ENCODE measurements around the gene ST8SIA4. TPM values are rescaled to one million over a fixed set of nuclear protein-coding genes. Genes with fewer than 3 reads are reported as not detected.

ST8SIA4 gene
- total RNA-seq, 1 experiment from 2014 or later, result 20.4 TPM

DNA sequence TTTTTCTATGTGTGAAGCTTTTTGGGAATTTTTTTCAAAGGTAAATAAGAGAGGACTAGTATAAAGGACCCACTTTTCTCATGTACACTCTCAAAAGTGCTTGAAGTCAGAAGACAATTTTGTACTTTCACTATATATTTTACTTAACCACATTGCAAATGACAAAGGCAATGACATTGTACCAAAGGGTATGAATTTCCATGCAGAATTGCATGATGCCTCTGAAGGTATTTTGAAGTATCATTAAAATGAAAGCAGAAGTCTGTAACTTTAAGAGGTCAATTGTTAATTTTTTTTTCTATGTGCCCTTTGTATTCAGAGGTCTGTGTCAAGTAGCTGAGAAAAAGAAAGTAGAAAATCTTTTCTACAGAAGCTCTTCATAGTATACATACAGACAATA, 84.7 kb downstream of the ST8SIA4 start:
- Histone ChIP-seq H3K27ac (ENCODE audit: low read length) (peak overlapping the region; percentile 89), H2AFZ (ENCODE audit: low read length) (no peak overlapping the region; the same call in 1 of the 2 replicates), H3K4me2 (ENCODE audit: low read depth, low read length, poor library complexity, severe bottlenecking) (peak overlapping the region; percentile 12), H4K20me1 (ENCODE audit: insufficient read depth, low read depth, low read length) (no peaks in the 10 kb centered on the region), H3K4me3 (ENCODE audit: low read length) (no peak overlapping the region), H3K27me3 (ENCODE audit: low read length) (no peaks in the 10 kb centered on the region), H3K9me2 (replicated peaks; ENCODE audit: insufficient read depth, low read length) (no peaks in the 10 kb centered on the region), H3K9me3 (ENCODE audit: low read length) (no peaks in the 10 kb centered on the region), H3K36me3 (ENCODE audit: insufficient read depth, low read length) (no peaks in the 10 kb centered on the region), H3K9ac (ENCODE audit: low read length) (peak overlapping the region; percentile 3; the same call in 1 of the 2 replicates), H3K79me2 (ENCODE audit: low read length) (no peaks in the 10 kb centered on the region), H3K4me1 (ENCODE audit: low read length) (peaks cover 69% of the 10 kb centered on the region)
- DNase-seq, result no peak

- H3K36me3 ChIP-seq (ENCODE audit: insufficient read depth, low read length), result no peaks in the 10 kb centered on the region
- no peak overlapping the region for H3K4me2 ChIP-seq (ENCODE audit: low read depth, low read length, poor library complexity, severe bottlenecking)
- H3K4me3 ChIP-seq (ENCODE audit: low read length), result no peak overlapping the region
- no peaks in the 10 kb centered on the region for H3K9me2 ChIP-seq (replicated peaks; ENCODE audit: insufficient read depth, low read length)
- H3K9me3 ChIP-seq (ENCODE audit: low read length), result no peaks in the 10 kb centered on the region
- H4K20me1 ChIP-seq (ENCODE audit: insufficient read depth, low read depth, low read length), result no peaks in the 10 kb centered on the region
- no peaks in the 10 kb centered on the region for H3K79me2 ChIP-seq (ENCODE audit: low read length)
- H3K9ac ChIP-seq (ENCODE audit: low read length), result no peak overlapping the region
- no peak overlapping the region for H2AFZ ChIP-seq (ENCODE audit: low read length)
- no peaks in the 10 kb centered on the region for H3K27me3 ChIP-seq (ENCODE audit: low read length)
- no peak overlapping the region for H3K27ac ChIP-seq (ENCODE audit: low read length)
- H3K4me1 ChIP-seq (ENCODE audit: low read length), result peaks cover 15% of the 10 kb centered on the region
- DNase-seq, result no peak
Observed at GRCh38 chr5:100803397-100803796, 99.7 kb downstream of the ST8SIA4 start.

DNA sequence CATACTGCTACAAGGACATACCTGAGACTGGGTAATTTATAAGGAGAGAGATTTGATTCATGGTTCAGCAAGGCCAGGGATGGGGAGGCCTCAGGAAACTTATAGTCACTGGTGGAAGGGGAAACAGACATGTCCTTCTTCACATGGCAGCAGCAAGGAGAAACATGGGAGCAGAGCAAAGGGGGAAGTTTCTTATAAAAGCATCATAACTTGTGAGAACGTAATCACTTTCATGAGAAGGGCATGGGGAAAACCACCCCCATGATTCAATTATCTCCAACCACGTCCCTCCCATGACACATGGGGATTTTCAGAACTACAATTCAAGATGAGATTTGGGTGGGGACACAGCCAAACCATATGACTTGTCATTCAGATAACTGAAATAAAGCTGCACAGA, 100.9 kb downstream of the ST8SIA4 start:
- Histone ChIP-seq H4K20me1 (ENCODE audit: insufficient read depth, low read depth, low read length) (no peaks in the 10 kb centered on the region), H3K79me2 (ENCODE audit: low read length) (no peaks in the 10 kb centered on the region), H3K9me2 (replicated peaks; ENCODE audit: insufficient read depth, low read length) (no peaks in the 10 kb centered on the region), H3K9me3 (ENCODE audit: low read length) (no peaks in the 10 kb centered on the region), H3K4me2 (ENCODE audit: low read depth, low read length, poor library complexity, severe bottlenecking) (no peak overlapping the region), H3K27ac (ENCODE audit: low read length) (no peak overlapping the region), H2AFZ (ENCODE audit: low read length) (no peak overlapping the region), H3K4me1 (ENCODE audit: low read length) (peaks cover 15% of the 10 kb centered on the region), H3K27me3 (ENCODE audit: low read length) (no peaks in the 10 kb centered on the region), H3K9ac (ENCODE audit: low read length) (no peak overlapping the region), H3K4me3 (ENCODE audit: low read length) (no peak overlapping the region), H3K36me3 (ENCODE audit: insufficient read depth, low read length) (no peaks in the 10 kb centered on the region)
- no peak for DNase-seq

DNA sequence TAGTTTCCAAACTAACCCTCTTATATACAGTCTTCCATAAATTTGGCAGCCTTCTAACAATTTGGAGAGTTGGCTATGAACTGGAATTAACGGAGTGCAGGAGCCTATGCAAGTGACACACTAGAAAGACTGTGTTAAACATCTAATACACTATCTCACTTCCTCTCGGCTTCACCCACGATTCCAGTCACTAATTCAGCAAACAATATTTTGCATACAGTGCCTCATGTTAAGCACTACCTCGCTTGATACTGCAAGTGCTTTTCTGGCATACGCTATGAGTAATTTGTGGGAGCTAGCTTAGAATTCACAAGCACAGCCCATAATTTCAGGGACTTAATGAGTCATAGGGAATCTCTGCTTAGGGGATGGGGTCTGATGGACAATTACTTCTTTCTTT, 102.5 kb downstream of the ST8SIA4 start:
- no peaks in the 10 kb centered on the region for H3K36me3 ChIP-seq (ENCODE audit: insufficient read depth, low read length)
- H3K27me3 ChIP-seq (ENCODE audit: low read length), result no peaks in the 10 kb centered on the region
- no peak overlapping the region for H3K4me2 ChIP-seq (ENCODE audit: low read depth, low read length, poor library complexity, severe bottlenecking)
- H3K9me3 ChIP-seq (ENCODE audit: low read length), result no peaks in the 10 kb centered on the region
- no peak overlapping the region for H2AFZ ChIP-seq (ENCODE audit: low read length)
- no peaks in the 10 kb centered on the region for H3K79me2 ChIP-seq (ENCODE audit: low read length)
- H3K9me2 ChIP-seq (replicated peaks; ENCODE audit: insufficient read depth, low read length), result no peaks in the 10 kb centered on the region
- H3K9ac ChIP-seq (ENCODE audit: low read length), result no peak overlapping the region
- H3K4me3 ChIP-seq (ENCODE audit: low read length), result no peak overlapping the region
- no peak overlapping the region for H3K27ac ChIP-seq (ENCODE audit: low read length)
- peaks cover 15% of the 10 kb centered on the region for H3K4me1 ChIP-seq (ENCODE audit: low read length)
- DNase-seq, result no peak
- H4K20me1 ChIP-seq (ENCODE audit: insufficient read depth, low read depth, low read length), result no peaks in the 10 kb centered on the region

DNA sequence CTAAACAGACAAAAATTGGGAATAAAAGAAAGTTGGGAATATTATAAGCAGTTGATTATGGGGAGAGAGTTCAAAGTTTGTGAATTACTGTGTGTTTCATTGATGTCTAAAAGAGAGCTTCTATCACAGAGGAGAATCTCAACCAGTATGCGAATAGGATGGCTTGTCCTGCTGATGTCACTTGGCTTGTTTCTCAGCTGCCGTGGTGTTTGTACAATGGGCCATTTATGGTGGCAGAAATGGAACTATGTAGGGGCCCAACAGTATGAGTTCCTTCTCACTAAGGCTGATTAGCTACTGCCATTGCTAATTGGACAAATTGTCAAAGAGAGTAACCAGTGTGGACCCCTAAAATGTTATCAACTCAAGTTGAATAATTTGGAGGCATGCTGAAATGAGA, 103.9 kb downstream of the ST8SIA4 start:
- Histone ChIP-seq H3K27ac (ENCODE audit: low read length) (no peak overlapping the region), H3K36me3 (ENCODE audit: insufficient read depth, low read length) (no peaks in the 10 kb centered on the region), H3K79me2 (ENCODE audit: low read length) (no peaks in the 10 kb centered on the region), H3K9me3 (ENCODE audit: low read length) (no peaks in the 10 kb centered on the region), H3K9ac (ENCODE audit: low read length) (no peak overlapping the region), H2AFZ (ENCODE audit: low read length) (no peak overlapping the region), H3K4me3 (ENCODE audit: low read length) (no peak overlapping the region), H4K20me1 (ENCODE audit: insufficient read depth, low read depth, low read length) (no peaks in the 10 kb centered on the region), H3K4me1 (ENCODE audit: low read length) (peaks cover 15% of the 10 kb centered on the region), H3K27me3 (ENCODE audit: low read length) (no peaks in the 10 kb centered on the region), H3K9me2 (replicated peaks; ENCODE audit: insufficient read depth, low read length) (no peaks in the 10 kb centered on the region), H3K4me2 (ENCODE audit: low read depth, low read length, poor library complexity, severe bottlenecking) (no peak overlapping the region)
- DNase-seq, result no peak

- DNase-seq, result no peak
- Histone ChIP-seq H3K9ac (ENCODE audit: low read length) (no peak overlapping the region), H3K4me1 (ENCODE audit: low read length) (peaks cover 7% of the 10 kb centered on the region), H3K27me3 (ENCODE audit: low read length) (no peaks in the 10 kb centered on the region), H4K20me1 (ENCODE audit: insufficient read depth, low read depth, low read length) (no peaks in the 10 kb centered on the region), H3K79me2 (ENCODE audit: low read length) (no peaks in the 10 kb centered on the region), H3K27ac (ENCODE audit: low read length) (no peak overlapping the region), H3K9me2 (replicated peaks; ENCODE audit: insufficient read depth, low read length) (no peaks in the 10 kb centered on the region), H2AFZ (ENCODE audit: low read length) (no peak overlapping the region), H3K4me3 (ENCODE audit: low read length) (no peak overlapping the region), H3K9me3 (ENCODE audit: low read length) (no peaks in the 10 kb centered on the region), H3K36me3 (ENCODE audit: insufficient read depth, low read length) (no peaks in the 10 kb centered on the region), H3K4me2 (ENCODE audit: low read depth, low read length, poor library complexity, severe bottlenecking) (no peak overlapping the region)
Observed at GRCh38 chr5:100797861-100798260, 105.2 kb downstream of the ST8SIA4 start.

- H2AFZ ChIP-seq (ENCODE audit: low read length), result no peak overlapping the region
- no peaks in the 10 kb centered on the region for H3K9me2 ChIP-seq (replicated peaks; ENCODE audit: insufficient read depth, low read length)
- H3K4me2 ChIP-seq (ENCODE audit: low read depth, low read length, poor library complexity, severe bottlenecking), result no peak overlapping the region
- no peaks in the 10 kb centered on the region for H3K36me3 ChIP-seq (ENCODE audit: insufficient read depth, low read length)
- no peaks in the 10 kb centered on the region for H3K27me3 ChIP-seq (ENCODE audit: low read length)
- no peaks in the 10 kb centered on the region for H3K9me3 ChIP-seq (ENCODE audit: low read length)
- no peaks in the 10 kb centered on the region for H3K79me2 ChIP-seq (ENCODE audit: low read length)
- peaks cover 7% of the 10 kb centered on the region for H3K4me1 ChIP-seq (ENCODE audit: low read length)
- H3K4me3 ChIP-seq (ENCODE audit: low read length), result no peak overlapping the region
- H4K20me1 ChIP-seq (ENCODE audit: insufficient read depth, low read depth, low read length), result no peaks in the 10 kb centered on the region
- no peak for DNase-seq
- no peak overlapping the region for H3K9ac ChIP-seq (ENCODE audit: low read length)
- H3K27ac ChIP-seq (ENCODE audit: low read length), result no peak overlapping the region
Observed at GRCh38 chr5:100796851-100797250, 106.2 kb downstream of the ST8SIA4 start.

GRCh38 chr5:100794844-100795243, 108.2 kb downstream of the ST8SIA4 start:
- Histone ChIP-seq H3K79me2 (ENCODE audit: low read length) (no peaks in the 10 kb centered on the region), H3K4me2 (ENCODE audit: low read depth, low read length, poor library complexity, severe bottlenecking) (no peak overlapping the region), H2AFZ (ENCODE audit: low read length) (no peak overlapping the region), H3K36me3 (ENCODE audit: insufficient read depth, low read length) (no peaks in the 10 kb centered on the region), H3K27me3 (ENCODE audit: low read length) (no peaks in the 10 kb centered on the region), H3K4me1 (ENCODE audit: low read length) (peaks cover 6% of the 10 kb centered on the region), H4K20me1 (ENCODE audit: insufficient read depth, low read depth, low read length) (no peaks in the 10 kb centered on the region), H3K9me3 (ENCODE audit: low read length) (no peaks in the 10 kb centered on the region), H3K4me3 (ENCODE audit: low read length) (no peak overlapping the region), H3K27ac (ENCODE audit: low read length) (no peak overlapping the region), H3K9me2 (replicated peaks; ENCODE audit: insufficient read depth, low read length) (no peaks in the 10 kb centered on the region), H3K9ac (ENCODE audit: low read length) (no peak overlapping the region)
- DNase-seq, result no peak

GRCh38 chr5:100794218-100794617, 108.9 kb downstream of the ST8SIA4 start:
- H3K4me2 ChIP-seq (ENCODE audit: low read depth, low read length, poor library complexity, severe bottlenecking), result no peak overlapping the region
- no peak overlapping the region for H3K4me3 ChIP-seq (ENCODE audit: low read length)
- no peak overlapping the region for H3K27ac ChIP-seq (ENCODE audit: low read length)
- peaks cover 11% of the 10 kb centered on the region for H3K4me1 ChIP-seq (ENCODE audit: low read length)
- no peaks in the 10 kb centered on the region for H3K79me2 ChIP-seq (ENCODE audit: low read length)
- no peaks in the 10 kb centered on the region for H3K36me3 ChIP-seq (ENCODE audit: insufficient read depth, low read length)
- H3K9ac ChIP-seq (ENCODE audit: low read length), result no peak overlapping the region
- no peaks in the 10 kb centered on the region for H3K9me2 ChIP-seq (replicated peaks; ENCODE audit: insufficient read depth, low read length)
- no peak overlapping the region for H2AFZ ChIP-seq (ENCODE audit: low read length)
- H4K20me1 ChIP-seq (ENCODE audit: insufficient read depth, low read depth, low read length), result no peaks in the 10 kb centered on the region
- H3K9me3 ChIP-seq (ENCODE audit: low read length), result no peaks in the 10 kb centered on the region
- no peaks in the 10 kb centered on the region for H3K27me3 ChIP-seq (ENCODE audit: low read length)
- DNase-seq, result no peak

Data from Karpas-422 (cell line).